ENCODE results near the gene TLR3. TPM values are rescaled to one million over a fixed set of nuclear protein-coding genes. Genes with fewer than 3 reads are reported as not detected.
"Not testable (repeated sequence)": the region's sequence is repeated elsewhere in the genome, so short reads cannot be mapped to it uniquely, and the experiment has no call there.

TLR3 gene
- total RNA-seq, 1 donor from 2014 or later: 5.8 TPM

- TF ChIP-seq CTCF (IDR thresholded peaks at IDR 0.05; ENCODE audit: insufficient read depth, low read length, poor library complexity, severe bottlenecking): no peak
- Histone ChIP-seq H3K4me3 (ENCODE audit: low read depth, low read length) (no peak overlapping the region), H3K27me3 (ENCODE audit: control insufficient read depth, insufficient read depth, low read length) (peaks cover 9% of the 10 kb centered on the region), H3K36me3 (ENCODE audit: control insufficient read depth, insufficient read depth, low read length) (no peaks in the 10 kb centered on the region)
- DNase-seq (ENCODE audit: low read depth): no peak
Measured at GRCh38 chr4:186030399-186030775, 38.6 kb upstream of the TLR3 start.

- no peaks in the 10 kb centered on the region for H3K36me3 ChIP-seq (ENCODE audit: control insufficient read depth, insufficient read depth, low read length)
- H3K27me3 ChIP-seq (ENCODE audit: control insufficient read depth, insufficient read depth, low read length): peaks cover 9% of the 10 kb centered on the region
- no peak overlapping the region for H3K4me3 ChIP-seq (ENCODE audit: low read depth, low read length)
- no peak for TF ChIP-seq CTCF (IDR thresholded peaks at IDR 0.05; ENCODE audit: insufficient read depth, low read length, poor library complexity, severe bottlenecking)
- no peak for DNase-seq (ENCODE audit: low read depth)
Measured at GRCh38 chr4:186030795-186031194, 38.2 kb upstream of the TLR3 start.

GRCh38 chr4:186032259-186032658 is 36.7 kb upstream of the TLR3 start:
- Histone ChIP-seq H3K27me3 (ENCODE audit: control insufficient read depth, insufficient read depth, low read length) (peaks cover 9% of the 10 kb centered on the region), H3K36me3 (ENCODE audit: control insufficient read depth, insufficient read depth, low read length) (no peaks in the 10 kb centered on the region), H3K4me3 (ENCODE audit: low read depth, low read length) (no peak overlapping the region)
- no peak for DNase-seq (ENCODE audit: low read depth)
- no peak for TF ChIP-seq CTCF (IDR thresholded peaks at IDR 0.05; ENCODE audit: insufficient read depth, low read length, poor library complexity, severe bottlenecking)

GRCh38 chr4:186033027-186033426 is 35.9 kb upstream of the TLR3 start:
- Histone ChIP-seq H3K36me3 (ENCODE audit: control insufficient read depth, insufficient read depth, low read length) (no peaks in the 10 kb centered on the region), H3K4me3 (ENCODE audit: low read depth, low read length) (no peak overlapping the region), H3K27me3 (ENCODE audit: control insufficient read depth, insufficient read depth, low read length) (peaks cover 9% of the 10 kb centered on the region)
- DNase-seq (ENCODE audit: low read depth): no peak
- no peak for TF ChIP-seq CTCF (IDR thresholded peaks at IDR 0.05; ENCODE audit: insufficient read depth, low read length, poor library complexity, severe bottlenecking)

- H3K27me3 ChIP-seq (ENCODE audit: control insufficient read depth, insufficient read depth, low read length): peaks cover 10% of the 10 kb centered on the region
- not testable (repeated sequence) for DNase-seq (ENCODE audit: low read depth); H3K4me3 ChIP-seq (ENCODE audit: low read depth, low read length); H3K36me3 ChIP-seq (ENCODE audit: control insufficient read depth, insufficient read depth, low read length)
Measured at GRCh38 chr4:186034613-186035012, 34.3 kb upstream of the TLR3 start.

- no peaks in the 10 kb centered on the region for H3K36me3 ChIP-seq (ENCODE audit: control insufficient read depth, insufficient read depth, low read length)
- no peak for DNase-seq (ENCODE audit: low read depth)
- TF ChIP-seq CTCF (IDR thresholded peaks at IDR 0.05; ENCODE audit: insufficient read depth, low read length, poor library complexity, severe bottlenecking): no peak
Measured at GRCh38 chr4:186036976-186037581, 31.9 kb upstream of the TLR3 start.

More at GRCh38 chr4:186036976-186037581, 31.9 kb upstream of the TLR3 start:
- H3K27me3 ChIP-seq (ENCODE audit: control insufficient read depth, insufficient read depth, low read length): peaks cover 2% of the 10 kb centered on the region
- no peak overlapping the region for H3K4me3 ChIP-seq (ENCODE audit: low read depth, low read length)

Measured in kidney epithelial cell (primary cell).